ENCODE data around the gene UGP2.
"Not testable (repeated sequence)": the region's sequence is repeated elsewhere in the genome, so short reads cannot be mapped to it uniquely, and the experiment has no call there.

UGP2 gene

GRCh38 chr2:63841254-63842022 is at the start of gene UGP2:
Gene UGP2 (plus strand): TSS chr2:63841896. CDS start chr2:63842186, 290 bp downstream.
- DNase-seq = peak; percentile 60

- DNase-seq = no peak
These were observed 49.2 kb upstream of the UGP2 start for GRCh38 chr2:63792530-63792929.

GRCh38 chr2:63796366-63796765 is 45.3 kb upstream of the UGP2 start:
- no peak for DNase-seq

GRCh38 chr2:63796796-63797195 is 44.9 kb upstream of the UGP2 start:
- no peak for DNase-seq

- no peak for DNase-seq
These were observed 40.2 kb upstream of the UGP2 start for GRCh38 chr2:63801455-63801854.

GRCh38 chr2:63805412-63805811 is 36.3 kb upstream of the UGP2 start:
- DNase-seq = no peak

GRCh38 chr2:63808036-63808435 is 33.7 kb upstream of the UGP2 start:
- DNase-seq = not testable (repeated sequence)

GRCh38 chr2:63808911-63809310 is 32.8 kb upstream of the UGP2 start:
- not testable (repeated sequence) for DNase-seq

- no peak for DNase-seq
These were observed 30.6 kb upstream of the UGP2 start for GRCh38 chr2:63811063-63811462.

- DNase-seq = not testable (repeated sequence)
These were observed 29.8 kb upstream of the UGP2 start for GRCh38 chr2:63811870-63812269.

- DNase-seq = no peak
These were observed 27.6 kb upstream of the UGP2 start for GRCh38 chr2:63814114-63814513.

- no peak for DNase-seq
These were observed 24.3 kb upstream of the UGP2 start for GRCh38 chr2:63817382-63817781.

GRCh38 chr2:63818271-63818670 is 23.4 kb upstream of the UGP2 start:
- no peak for DNase-seq

- peak; percentile 2 for DNase-seq
These were observed 22.4 kb upstream of the UGP2 start for GRCh38 chr2:63819256-63819655.

- no peak for DNase-seq
These were observed 21.7 kb upstream of the UGP2 start for GRCh38 chr2:63819765-63820717.

GRCh38 chr2:63820969-63821368 is 20.7 kb upstream of the UGP2 start:
- no peak for DNase-seq

GRCh38 chr2:63821396-63821795 is 20.3 kb upstream of the UGP2 start:
- no peak for DNase-seq

GRCh38 chr2:63822478-63822877 is 19.2 kb upstream of the UGP2 start:
- no peak for DNase-seq

- no peak for DNase-seq
These were observed 13.9 kb upstream of the UGP2 start for GRCh38 chr2:63827749-63828148.

GRCh38 chr2:63831176-63831575 is 10.5 kb upstream of the UGP2 start:
- DNase-seq = no peak

GRCh38 chr2:63834401-63834800 is 7.3 kb upstream of the UGP2 start:
- no peak for DNase-seq

- DNase-seq = no peak
These were observed 4.6 kb upstream of the UGP2 start for GRCh38 chr2:63837036-63837594.

GRCh38 chr2:63840081-63840784 is 1.5 kb upstream of the UGP2 start:
- DNase-seq = no peak

Measured in NCI-H748 treated with DMSO at 0.1 percent for 48 hours (cell line).